Measurements from ENCODE around the gene RIC1. TPM values are rescaled to one million over a fixed set of nuclear protein-coding genes. Genes with fewer than 3 reads are reported as not detected.

The RIC1 gene
- total and polyA plus RNA-seq, 3 experiments from 2014 or later: 6.3 to 15.0 (median 13.2) TPM

GRCh38 chr9:5750569-5750968, 121.7 kb downstream of the RIC1 start:
- Mint-ChIP-seq H3K36me3 (peaks cover 18 to 58% (median 22%) of the 10 kb centered on the region in 3 donors), H3K4me3 (no peak overlapping the region), H3K9me3 (no peaks in the 10 kb centered on the region), H3K4me1 (peaks cover 5 to 14% (median 14%) of the 10 kb centered on the region in 3 donors), H3K27me3 (no peaks in the 10 kb centered on the region), H3K27ac (peak overlapping the region in 2 of 8 donors; percentile 64 to 73)
- Histone ChIP-seq H3K9me3 (ENCODE audit: low read length) (no peaks in the 10 kb centered on the region), H3K27me3 (ENCODE audit: insufficient read depth, low read length, poor library complexity, severe bottlenecking) (no peaks in the 10 kb centered on the region), H3K27ac (ENCODE audit: low read depth, low read length) (no peak overlapping the region), H3K4me3 (ENCODE audit: low read length) (no peak overlapping the region), H3K4me1 (ENCODE audit: insufficient read depth, low read length) (no peaks in the 10 kb centered on the region), H3K36me3 (ENCODE audit: insufficient read depth, low read length) (peaks cover 4% of the 10 kb centered on the region)
- no peak for DNase-seq
- CTCF ChIA-PET: no interaction called here
- POLR2A ChIA-PET: no interaction called here

- Mint-ChIP-seq H3K4me1 (no peaks in the 10 kb centered on the region), H3K4me3 (no peak overlapping the region), H3K27me3 (no peaks in the 10 kb centered on the region), H3K36me3 (peaks cover 0 to 56% (median 14%) of the 10 kb centered on the region in 3 donors), H3K9me3 (no peaks in the 10 kb centered on the region), H3K27ac (no peak overlapping the region)
- Histone ChIP-seq H3K9me3 (ENCODE audit: low read length) (no peaks in the 10 kb centered on the region), H3K36me3 (ENCODE audit: insufficient read depth, low read length) (peaks cover 5% of the 10 kb centered on the region), H3K4me3 (ENCODE audit: low read length) (no peak overlapping the region), H3K4me1 (ENCODE audit: insufficient read depth, low read length) (no peaks in the 10 kb centered on the region), H3K27ac (ENCODE audit: low read depth, low read length) (no peak overlapping the region), H3K27me3 (ENCODE audit: insufficient read depth, low read length, poor library complexity, severe bottlenecking) (no peaks in the 10 kb centered on the region)
- POLR2A ChIA-PET: interaction anchor here (0.6 kb wide), 1 partner anchor 37 kb away, joined by 3 read pairs; no protein-coding TSS in a partner anchor
- CTCF ChIA-PET: interaction anchor here (1.0 kb wide), 1 partner anchor 76 kb away, joined by 3 read pairs; the partner anchor contains the start of gene ERMP1
- DNase-seq: no peak
Measured at GRCh38 chr9:5756633-5757032, 127.7 kb downstream of the RIC1 start.

DNA sequence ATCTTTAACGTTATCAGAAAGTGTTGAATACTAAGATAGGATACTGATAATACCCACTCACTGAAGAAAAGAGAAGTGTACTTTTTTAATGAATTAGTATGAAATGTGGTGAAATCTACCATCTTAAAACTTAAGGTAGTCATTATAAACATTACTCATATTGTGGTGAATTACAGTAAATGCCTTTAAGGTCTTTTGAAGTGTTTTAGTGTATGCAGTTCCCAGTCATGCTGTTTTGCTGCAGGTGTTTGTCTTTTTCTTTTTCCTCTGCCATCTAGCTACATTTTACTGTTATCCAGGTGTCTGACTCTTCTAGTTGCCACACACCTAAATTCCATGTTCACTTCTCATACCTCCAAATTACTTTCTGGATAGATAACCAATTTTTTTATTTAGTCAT, 131.4 kb downstream of the RIC1 start:
- Mint-ChIP-seq H3K27ac (peak overlapping the region in 3 of 8 donors; percentile 8 to 45 (median 19)), H3K9me3 (no peaks in the 10 kb centered on the region), H3K4me3 (no peak overlapping the region), H3K36me3 (peaks cover 0 to 77% (median 20%) of the 10 kb centered on the region in 3 donors), H3K27me3 (no peaks in the 10 kb centered on the region), H3K4me1 (no peaks in the 10 kb centered on the region)
- H3K27ac ChIP-seq (ENCODE audit: low read depth, low read length): no peak overlapping the region
- DNase-seq: no peak
- peaks cover 18% of the 10 kb centered on the region for H3K36me3 ChIP-seq (ENCODE audit: insufficient read depth, low read length)
- H3K27me3 ChIP-seq (ENCODE audit: insufficient read depth, low read length, poor library complexity, severe bottlenecking): no peaks in the 10 kb centered on the region
- ChIA-PET CTCF (interaction anchor here (1.6 kb wide), 1 partner anchor 11 kb away, joined by 3 read pairs; no protein-coding TSS in a partner anchor), POLR2A (no interaction called here)
- no peak overlapping the region for H3K4me3 ChIP-seq (ENCODE audit: low read length)
- no peaks in the 10 kb centered on the region for H3K9me3 ChIP-seq (ENCODE audit: low read length)
- H3K4me1 ChIP-seq (ENCODE audit: insufficient read depth, low read length): no peaks in the 10 kb centered on the region

DNA sequence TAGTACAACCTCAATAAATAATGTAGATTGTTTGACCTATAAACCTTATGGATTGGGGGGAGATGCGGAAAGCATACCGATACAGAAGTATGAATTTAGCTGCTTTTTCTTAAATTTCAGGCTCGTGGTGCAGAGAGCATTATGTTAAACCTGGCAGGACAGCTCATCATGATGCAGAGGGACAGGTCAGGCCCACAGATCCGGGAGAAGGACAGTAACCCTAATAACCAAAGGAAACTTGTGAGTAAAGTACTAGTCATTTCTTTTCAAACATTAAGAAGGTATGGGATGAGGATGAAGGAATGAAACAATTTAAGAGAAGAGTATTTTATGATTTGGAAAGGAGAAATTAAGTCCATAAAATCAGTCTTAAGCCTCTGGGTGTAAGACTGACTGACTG, 133.5 kb downstream of the RIC1 start:
- Mint-ChIP-seq H3K4me1 (no peaks in the 10 kb centered on the region), H3K27ac (peak overlapping the region in 3 of 8 donors; percentile 19 to 43 (median 29)), H3K27me3 (no peaks in the 10 kb centered on the region), H3K4me3 (no peak overlapping the region), H3K9me3 (no peaks in the 10 kb centered on the region), H3K36me3 (peaks cover 11 to 81% (median 37%) of the 10 kb centered on the region in 3 donors)
- H3K4me3 ChIP-seq (ENCODE audit: low read length): no peak overlapping the region
- ChIA-PET POLR2A (no interaction called here), CTCF (interaction anchor here (1.4 kb wide), 1 partner anchor 70 kb away, joined by 4 read pairs; the partner anchor contains the start of gene ERMP1)
- no peaks in the 10 kb centered on the region for H3K27me3 ChIP-seq (ENCODE audit: insufficient read depth, low read length, poor library complexity, severe bottlenecking)
- no peak for DNase-seq
- H3K36me3 ChIP-seq (ENCODE audit: insufficient read depth, low read length): peaks cover 16% of the 10 kb centered on the region
- H3K9me3 ChIP-seq (ENCODE audit: low read length): no peaks in the 10 kb centered on the region
- no peaks in the 10 kb centered on the region for H3K4me1 ChIP-seq (ENCODE audit: insufficient read depth, low read length)
- no peak overlapping the region for H3K27ac ChIP-seq (ENCODE audit: low read depth, low read length)

DNA sequence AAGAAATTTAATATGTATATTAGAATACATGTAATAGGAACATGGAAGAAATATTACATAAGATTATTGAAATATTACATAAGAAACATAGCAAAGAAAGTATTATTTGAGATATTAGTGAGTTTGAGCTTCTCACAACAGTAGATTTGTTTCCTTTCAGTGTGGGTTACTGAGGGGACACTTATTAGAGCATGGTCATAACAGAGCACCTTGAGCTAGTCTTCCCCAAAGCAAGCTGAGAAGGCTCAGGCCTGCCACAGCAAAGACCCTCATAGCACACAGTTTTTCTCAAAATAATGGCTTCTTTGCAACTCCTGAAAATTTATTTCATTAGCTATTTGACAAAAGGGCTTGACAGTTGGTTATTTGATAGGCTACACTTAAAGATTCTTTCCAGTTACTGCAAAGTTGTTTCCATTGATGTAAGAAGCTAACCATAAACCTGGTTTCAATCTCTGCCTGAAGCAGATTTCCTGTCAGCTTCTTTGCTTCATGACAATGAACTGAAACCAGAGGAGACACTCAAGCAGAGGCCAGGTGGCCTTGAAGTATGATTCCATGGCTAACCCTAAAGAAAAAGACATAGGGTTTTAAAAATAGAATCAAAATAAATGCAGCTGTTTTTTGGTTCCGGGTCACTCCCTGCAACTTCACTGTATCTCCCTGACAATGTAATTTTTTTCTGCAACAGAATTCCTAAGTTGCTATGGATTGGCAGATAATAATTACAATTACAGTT, 135.4 kb downstream of the RIC1 start:
- peaks cover 22% of the 10 kb centered on the region for H3K36me3 ChIP-seq (ENCODE audit: insufficient read depth, low read length)
- ChIA-PET CTCF (no interaction called here), POLR2A (no interaction called here)
- no peaks in the 10 kb centered on the region for H3K27me3 ChIP-seq (ENCODE audit: insufficient read depth, low read length, poor library complexity, severe bottlenecking)
- no peaks in the 10 kb centered on the region for H3K9me3 Mint-ChIP-seq
- no peaks in the 10 kb centered on the region for H3K27me3 Mint-ChIP-seq
- no peak overlapping the region for H3K4me3 ChIP-seq (ENCODE audit: low read length)
- no peaks in the 10 kb centered on the region for H3K4me1 ChIP-seq (ENCODE audit: insufficient read depth, low read length)
- H3K27ac ChIP-seq (ENCODE audit: low read depth, low read length): no peak overlapping the region
- H3K4me1 Mint-ChIP-seq: peaks cover 2 to 5% (median 3%) of the 10 kb centered on the region in 3 donors
- DNase-seq: no peak
- H3K4me3 Mint-ChIP-seq: no peak overlapping the region
- H3K9me3 ChIP-seq (ENCODE audit: low read length): no peaks in the 10 kb centered on the region
- H3K27ac Mint-ChIP-seq: peak overlapping the region in 3 of 8 donors; percentile 10 to 87 (median 43)
- peaks cover 11 to 85% (median 37%) of the 10 kb centered on the region in 3 donors for H3K36me3 Mint-ChIP-seq

GRCh38 chr9:5767968-5768932, 139.3 kb downstream of the RIC1 start:
- CTCF ChIA-PET: no interaction called here

GRCh38 chr9:5773324-5773999, 144.6 kb downstream of the RIC1 start:
- no peaks in the 10 kb centered on the region for H3K27me3 ChIP-seq (ENCODE audit: insufficient read depth, low read length, poor library complexity, severe bottlenecking)
- Mint-ChIP-seq H3K27ac (peak overlapping the region in 7 of 8 donors; percentile 2 to 78 (median 12)), H3K36me3 (peaks cover 26 to 87% (median 30%) of the 10 kb centered on the region in 3 donors), H3K27me3 (no peaks in the 10 kb centered on the region), H3K4me3 (no peak overlapping the region), H3K4me1 (peaks cover 2 to 8% (median 2%) of the 10 kb centered on the region in 3 donors), H3K9me3 (peaks cover 0 to 9% (median under 1%) of the 10 kb centered on the region in 5 donors)
- CTCF ChIA-PET: interaction anchor here (1.0 to 2.8 kb wide), 3 partner anchors 10 to 323 kb away, joined by 3 to 7 read pairs (median 3); partner anchors contain the start of genes CD274 and ERMP1
- POLR2A ChIA-PET: no interaction called here
- H3K4me1 ChIP-seq (ENCODE audit: insufficient read depth, low read length): no peaks in the 10 kb centered on the region
- peaks cover 3% of the 10 kb centered on the region for H3K9me3 ChIP-seq (ENCODE audit: low read length)
- DNase-seq: no peak
- H3K4me3 ChIP-seq (ENCODE audit: low read length): no peak overlapping the region
- no peak overlapping the region for H3K27ac ChIP-seq (ENCODE audit: low read depth, low read length)
- H3K36me3 ChIP-seq (ENCODE audit: insufficient read depth, low read length): peaks cover 20% of the 10 kb centered on the region

More at GRCh38 chr9:5767968-5768932, 139.3 kb downstream of the RIC1 start:
- no peaks in the 10 kb centered on the region for H3K9me3 ChIP-seq (ENCODE audit: low read length)
- H3K36me3 ChIP-seq (ENCODE audit: insufficient read depth, low read length): peaks cover 24% of the 10 kb centered on the region
- H3K4me1 ChIP-seq (ENCODE audit: insufficient read depth, low read length): no peaks in the 10 kb centered on the region
- no peak overlapping the region for H3K27ac ChIP-seq (ENCODE audit: low read depth, low read length)
- POLR2A ChIA-PET: interaction anchor here (0.7 kb wide), 1 partner anchor 63 kb away, joined by 6 read pairs; no protein-coding TSS in a partner anchor
- H3K4me1 Mint-ChIP-seq: peaks cover 2 to 10% (median 3%) of the 10 kb centered on the region in 3 donors
- no peaks in the 10 kb centered on the region for H3K27me3 ChIP-seq (ENCODE audit: insufficient read depth, low read length, poor library complexity, severe bottlenecking)
- peak overlapping the region in 2 of 7 donors; percentile 3 to 59 for H3K4me3 Mint-ChIP-seq
- H3K4me3 ChIP-seq (ENCODE audit: low read length): no peak overlapping the region
- H3K27me3 Mint-ChIP-seq: no peaks in the 10 kb centered on the region
- peaks cover 18 to 89% (median 37%) of the 10 kb centered on the region in 3 donors for H3K36me3 Mint-ChIP-seq
- no peaks in the 10 kb centered on the region for H3K9me3 Mint-ChIP-seq
- H3K27ac Mint-ChIP-seq: peak overlapping the region in 6 of 8 donors; percentile 38 to 81 (median 53)
- no peak for DNase-seq

Measured in CD8-positive, alpha-beta memory T cell (primary cell).